ENCODE measurements around the gene ARHGEF9.
"Not testable (repeated sequence)": the region's sequence is repeated elsewhere in the genome, so short reads cannot be mapped to it uniquely, and the experiment has no call there.

The ARHGEF9 gene

GRCh38 chrX:63664083-63664482, 120.9 kb downstream of the ARHGEF9 start:
- Mint-ChIP-seq H3K4me1 (no peaks in the 10 kb centered on the region), H3K9me3 (no peaks in the 10 kb centered on the region), H3K36me3 (peaks cover 7% of the 10 kb centered on the region), H3K27me3 (no peaks in the 10 kb centered on the region), H3K27ac (no peak overlapping the region), H3K4me3 (no peak overlapping the region)
- CTCF ChIA-PET: no interaction called here
- no peak for DNase-seq

DNA sequence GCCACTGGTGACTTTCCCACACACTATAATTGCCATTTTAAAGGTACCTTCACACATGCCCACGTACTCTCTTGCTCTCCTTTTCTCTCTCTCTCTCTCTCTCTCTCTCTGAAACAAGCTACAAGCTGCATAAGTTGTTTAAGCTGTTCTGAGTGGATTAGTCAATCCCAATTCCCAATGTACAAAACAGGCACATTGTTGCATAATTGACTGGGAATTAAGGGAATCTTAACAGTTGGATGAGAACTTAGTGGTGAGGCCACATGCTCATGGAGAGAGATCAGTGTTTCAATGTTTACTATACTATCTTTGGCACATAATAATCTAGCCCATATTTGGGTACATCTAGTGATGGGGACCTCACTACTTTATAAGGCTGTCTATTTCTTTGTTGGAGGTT, 123.3 kb downstream of the ARHGEF9 start:
- Mint-ChIP-seq H3K4me1 (no peaks in the 10 kb centered on the region), H3K9me3 (no peaks in the 10 kb centered on the region), H3K27me3 (no peaks in the 10 kb centered on the region), H3K27ac (no peak overlapping the region), H3K36me3 (peaks cover 9% of the 10 kb centered on the region), H3K4me3 (no peak overlapping the region)
- no peak for DNase-seq
- CTCF ChIA-PET: no interaction called here

DNA sequence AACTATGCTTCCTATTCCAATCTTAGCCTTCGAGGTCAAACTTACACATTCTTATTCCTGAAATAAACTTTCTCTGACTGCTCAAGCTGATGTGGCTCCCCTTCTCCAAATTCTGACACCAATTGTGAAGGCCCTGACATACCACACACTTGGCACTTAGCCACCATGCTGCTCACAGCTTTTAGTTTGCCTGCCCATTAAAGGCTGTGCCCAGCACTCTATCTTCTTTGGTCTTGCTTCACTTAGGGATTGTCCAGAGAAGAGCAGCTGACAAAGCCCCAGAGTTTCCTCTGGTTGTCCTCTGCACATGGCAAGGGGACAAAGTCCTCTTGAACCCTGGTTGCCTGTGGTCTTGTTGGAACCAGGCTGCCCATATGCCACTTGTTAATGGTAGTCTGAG, 126.1 kb downstream of the ARHGEF9 start:
- Mint-ChIP-seq H3K4me3 (no peak overlapping the region), H3K36me3 (peaks cover 17% of the 10 kb centered on the region), H3K27ac (no peak overlapping the region), H3K9me3 (no peaks in the 10 kb centered on the region), H3K27me3 (no peaks in the 10 kb centered on the region), H3K4me1 (no peaks in the 10 kb centered on the region)
- no peak for DNase-seq
- CTCF ChIA-PET: no interaction called here

DNA sequence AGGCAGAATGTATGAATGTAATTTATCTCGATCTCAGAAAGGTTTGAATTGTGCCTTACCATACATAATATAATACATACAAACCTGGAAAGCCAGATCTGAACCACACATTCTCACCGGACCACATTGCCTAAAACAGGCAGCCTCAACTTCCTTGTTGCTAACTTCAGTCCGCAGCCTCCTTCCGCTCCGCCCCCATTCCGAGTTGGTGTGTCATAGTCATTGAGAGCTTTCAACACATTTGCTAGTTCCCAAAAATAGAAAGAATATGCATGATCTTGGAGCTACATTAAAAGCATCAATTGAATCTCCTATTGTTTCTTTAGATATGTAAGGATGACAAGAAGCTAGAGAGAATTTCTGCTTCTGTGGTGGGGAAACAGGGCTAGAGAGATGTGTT, 127.2 kb downstream of the ARHGEF9 start:
- Mint-ChIP-seq H3K9me3 (no peaks in the 10 kb centered on the region), H3K27me3 (no peaks in the 10 kb centered on the region), H3K4me1 (no peaks in the 10 kb centered on the region), H3K27ac (no peak overlapping the region), H3K4me3 (no peak overlapping the region), H3K36me3 (peaks cover 19% of the 10 kb centered on the region)
- DNase-seq: no peak
- CTCF ChIA-PET: no interaction called here

GRCh38 chrX:63656871-63657580, 128.0 kb downstream of the ARHGEF9 start:
- H3K4me1 Mint-ChIP-seq: no peaks in the 10 kb centered on the region
- no peak overlapping the region for H3K4me3 Mint-ChIP-seq
- DNase-seq: no peak
- CTCF ChIA-PET: no interaction called here
- peaks cover 19% of the 10 kb centered on the region for H3K36me3 Mint-ChIP-seq
- no peaks in the 10 kb centered on the region for H3K27me3 Mint-ChIP-seq
- H3K9me3 Mint-ChIP-seq: no peaks in the 10 kb centered on the region
- H3K27ac Mint-ChIP-seq: no peak overlapping the region

GRCh38 chrX:63652086-63652765, 132.8 kb downstream of the ARHGEF9 start:
- H3K36me3 Mint-ChIP-seq: peaks cover 19% of the 10 kb centered on the region
- CTCF ChIA-PET: no interaction called here
- H3K27me3 Mint-ChIP-seq: no peaks in the 10 kb centered on the region
- no peaks in the 10 kb centered on the region for H3K9me3 Mint-ChIP-seq
- H3K4me1 Mint-ChIP-seq: no peaks in the 10 kb centered on the region
- H3K27ac Mint-ChIP-seq: no peak overlapping the region
- no peak overlapping the region for H3K4me3 Mint-ChIP-seq
- DNase-seq: no peak

GRCh38 chrX:63645748-63646147, 139.3 kb downstream of the ARHGEF9 start:
- H3K9me3 Mint-ChIP-seq, H3K27me3 Mint-ChIP-seq, CTCF ChIA-PET, H3K27ac Mint-ChIP-seq, DNase-seq, H3K36me3 Mint-ChIP-seq, H3K4me1 Mint-ChIP-seq, H3K4me3 Mint-ChIP-seq: not testable (repeated sequence)

GRCh38 chrX:63635750-63636149, 149.3 kb downstream of the ARHGEF9 start:
- H3K4me1 Mint-ChIP-seq: no peaks in the 10 kb centered on the region
- peaks cover 13% of the 10 kb centered on the region for H3K9me3 Mint-ChIP-seq
- no peak for DNase-seq
- CTCF ChIA-PET: no interaction called here
- H3K27ac Mint-ChIP-seq: no peak overlapping the region
- no peaks in the 10 kb centered on the region for H3K27me3 Mint-ChIP-seq
- peaks cover 15% of the 10 kb centered on the region for H3K36me3 Mint-ChIP-seq
- H3K4me3 Mint-ChIP-seq: no peak overlapping the region

GRCh38 chrX:63613531-63614028, 171.4 kb downstream of the ARHGEF9 start:
- Mint-ChIP-seq H3K9me3 (no peaks in the 10 kb centered on the region), H3K27me3 (no peaks in the 10 kb centered on the region), H3K27ac (no peak overlapping the region), H3K4me3 (no peak overlapping the region), H3K36me3 (no peaks in the 10 kb centered on the region), H3K4me1 (no peaks in the 10 kb centered on the region)
- CTCF ChIA-PET: no interaction called here
- DNase-seq: no peak

- Mint-ChIP-seq H3K27me3 (no peaks in the 10 kb centered on the region), H3K27ac (no peak overlapping the region), H3K4me1 (no peaks in the 10 kb centered on the region), H3K36me3 (no peaks in the 10 kb centered on the region), H3K4me3 (no peak overlapping the region), H3K9me3 (no peaks in the 10 kb centered on the region)
- DNase-seq: no peak
- CTCF ChIA-PET: no interaction called here
These were observed 199.1 kb downstream of the ARHGEF9 start for GRCh38 chrX:63585936-63586335.

Measured in activated naive CD4-positive, alpha-beta T cell treated with anti-CD3 and anti-CD28 coated beads, Interleukin-2, amount 10 ng/mL, durations not matched to agents 7 days and 5 days (primary cell).